T-helper 17 cell (primary cell): ENCODE measurements around the gene MYO1D. TPM values are rescaled to one million over a fixed set of nuclear protein-coding genes. Genes with fewer than 3 reads are reported as not detected.

Experiments used
- ATAC-seq: fragments of 150-1000 bp; cut with Tn5 transposase; 2 replicates; pipeline ENCODE4 v1.10.0; 2021; ENCODE audit warnings: mild to moderate bottlenecking, moderate library complexity
- DNase-seq, 3 donors: peaks; one replicate each; pipeline versions ENCODE4 v3.0.0 to v3.0.0-alpha.2; 2020 to 2021
- H3K9me3 ChIP-seq: one replicate; pipeline ENCODE4 v1.7.0; 2013; ENCODE audit warnings: low read length, mild to moderate bottlenecking; ENCODE audit not compliant: control insufficient read depth, poor library complexity, severe bottlenecking
- H3K27ac Mint-ChIP-seq: one replicate; pipeline ENCODE4 v1.8.0; 2022; ENCODE audit warnings: mild to moderate bottlenecking, moderate library complexity, mixed read lengths
- H3K27me3 Mint-ChIP-seq: one replicate; pipeline ENCODE4 v1.8.0; 2022; ENCODE audit warnings: mixed read lengths
- H3K36me3 Mint-ChIP-seq: one replicate; pipeline ENCODE4 v1.8.0; 2022; ENCODE audit warnings: low read depth, mixed read lengths
- H3K4me1 Mint-ChIP-seq: one replicate; pipeline ENCODE4 v1.8.0; 2022; ENCODE audit warnings: mild to moderate bottlenecking, mixed read lengths
- H3K4me3 Mint-ChIP-seq: one replicate; pipeline ENCODE4 v1.8.0; 2022; ENCODE audit warnings: mild to moderate bottlenecking, moderate library complexity, mixed read lengths
- total RNA-seq, 4 donors: library from RNA in 2 of 4; stranded (reverse) in 2 of 4; gene quantifications; one replicate each; pipeline ENCODE4 v1.2.3 and lab custom pipeline; 2022 to 2026

The MYO1D gene
- total RNA-seq, 2 donors from 2014 or later = 9.1 to 12.4 TPM

DNA sequence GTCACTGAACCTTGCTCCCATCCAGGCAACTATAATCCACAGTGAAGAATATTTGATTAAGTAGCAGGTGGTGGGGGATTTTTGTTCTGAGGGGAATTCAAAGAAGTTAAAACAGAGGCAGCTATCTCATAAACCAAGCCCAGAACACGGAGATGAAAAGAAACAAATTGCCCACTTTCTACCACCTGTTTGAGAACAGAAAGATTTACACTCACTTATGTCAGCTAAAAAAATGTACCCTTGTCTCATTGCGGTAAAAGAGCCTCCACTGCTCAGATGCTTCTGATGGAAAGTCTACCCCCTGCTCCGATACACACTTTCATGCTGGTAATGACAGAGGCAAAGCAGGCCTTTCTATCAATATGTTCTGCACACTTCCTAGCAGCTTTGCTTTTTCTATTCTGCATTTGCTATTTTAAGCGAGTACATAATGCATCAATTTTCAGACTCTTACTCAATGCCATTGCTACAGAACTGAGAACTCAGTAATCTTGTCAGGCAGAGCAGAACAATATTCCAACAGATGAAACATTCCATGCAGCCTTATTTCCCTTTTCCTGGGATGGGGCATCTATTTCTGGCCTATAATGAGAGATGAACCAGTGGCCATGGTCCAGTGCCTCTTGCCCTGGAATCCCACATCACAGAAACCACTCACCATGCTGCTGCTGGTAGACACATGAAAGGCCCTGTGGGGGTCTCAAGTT lies 361.1 kb downstream of the MYO1D start:
- no peak overlapping the region for H3K27ac Mint-ChIP-seq
- no peaks in the 10 kb centered on the region for H3K9me3 ChIP-seq
- ATAC-seq = peak; percentile 2
- no peaks in the 10 kb centered on the region for H3K36me3 Mint-ChIP-seq
- DNase-seq = no peak
- H3K4me3 Mint-ChIP-seq = no peak overlapping the region
- H3K27me3 Mint-ChIP-seq = no peaks in the 10 kb centered on the region
- peaks cover 45% of the 10 kb centered on the region for H3K4me1 Mint-ChIP-seq

DNA sequence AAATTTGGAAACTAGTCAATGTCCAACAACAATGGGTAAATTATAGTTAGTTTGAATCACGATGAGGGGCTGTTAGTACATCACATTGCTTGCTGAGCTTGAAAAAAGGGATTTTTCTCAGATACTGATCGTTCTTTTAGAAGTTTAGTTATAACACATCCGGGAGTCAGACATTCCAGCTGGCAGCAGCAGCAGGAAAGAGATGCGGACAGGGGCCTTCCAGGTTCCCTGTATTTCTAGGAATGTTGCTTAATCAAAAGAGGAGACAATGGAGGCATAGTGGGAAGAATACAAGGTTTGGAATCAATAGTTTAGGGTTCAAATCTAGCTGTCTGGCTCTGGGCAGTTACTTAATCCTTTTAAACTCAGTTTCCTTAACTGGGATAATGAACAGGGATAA lies 362.3 kb downstream of the MYO1D start:
- H3K9me3 ChIP-seq = no peaks in the 10 kb centered on the region
- ATAC-seq = no peak
- H3K4me1 Mint-ChIP-seq = peaks cover 34% of the 10 kb centered on the region
- H3K27ac Mint-ChIP-seq = no peak overlapping the region
- H3K27me3 Mint-ChIP-seq = no peaks in the 10 kb centered on the region
- H3K36me3 Mint-ChIP-seq = no peaks in the 10 kb centered on the region
- H3K4me3 Mint-ChIP-seq = no peak overlapping the region
- no peak for DNase-seq

DNA sequence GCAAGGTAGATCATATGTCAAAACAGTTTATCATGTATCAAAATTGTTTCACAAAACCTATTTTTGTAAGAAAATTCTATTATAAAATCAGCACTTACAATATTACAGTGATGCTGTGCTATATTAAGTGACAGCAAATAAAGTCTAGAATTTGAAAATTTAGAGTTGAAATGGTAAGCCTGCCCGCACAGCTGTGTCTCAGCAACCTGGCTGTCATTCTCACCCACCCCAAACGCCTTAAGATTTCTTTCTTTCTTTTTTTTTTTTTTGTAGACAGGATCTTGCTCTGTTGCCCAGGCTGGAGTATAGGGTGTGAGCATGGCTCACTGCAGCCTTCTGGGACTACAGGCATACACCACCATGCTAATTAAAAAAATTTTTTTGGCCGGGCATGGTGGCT lies 363.3 kb downstream of the MYO1D start:
- H3K9me3 ChIP-seq = no peaks in the 10 kb centered on the region
- Mint-ChIP-seq H3K4me3 (no peak overlapping the region), H3K27me3 (no peaks in the 10 kb centered on the region), H3K36me3 (no peaks in the 10 kb centered on the region), H3K4me1 (peaks cover 33% of the 10 kb centered on the region), H3K27ac (no peak overlapping the region)
- DNase-seq (no peak), ATAC-seq (no peak)

DNA sequence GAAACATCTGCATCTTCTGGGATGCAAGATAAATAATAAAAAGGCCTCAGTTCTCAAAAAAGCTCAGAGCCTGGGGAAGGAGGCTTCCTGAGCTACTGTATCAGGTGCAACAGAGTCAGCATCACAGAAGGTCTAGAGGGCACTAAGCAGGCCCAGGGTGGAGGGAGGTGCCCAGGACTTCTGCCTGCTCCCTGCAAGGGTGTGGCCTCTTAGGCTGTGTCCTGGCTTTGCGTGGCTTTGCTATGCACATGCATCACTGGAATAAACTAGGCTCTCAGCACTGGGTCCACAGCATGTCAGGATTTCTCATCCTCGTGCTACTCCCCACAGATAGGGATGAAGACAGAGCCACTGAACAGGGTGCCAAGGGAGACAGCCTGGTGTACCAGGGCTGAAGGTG lies 364.6 kb downstream of the MYO1D start:
- Mint-ChIP-seq H3K36me3 (no peaks in the 10 kb centered on the region), H3K4me1 (peaks cover 28% of the 10 kb centered on the region), H3K27me3 (no peaks in the 10 kb centered on the region), H3K4me3 (no peak overlapping the region), H3K27ac (no peak overlapping the region)
- no peaks in the 10 kb centered on the region for H3K9me3 ChIP-seq
- DNase-seq (no peak), ATAC-seq (no peak)

GRCh38 chr17:32510466-32510865 lies 366.5 kb downstream of the MYO1D start:
- H3K36me3 Mint-ChIP-seq = no peaks in the 10 kb centered on the region
- no peak overlapping the region for H3K27ac Mint-ChIP-seq
- peaks cover 28% of the 10 kb centered on the region for H3K4me1 Mint-ChIP-seq
- H3K4me3 Mint-ChIP-seq = no peak overlapping the region
- ATAC-seq = no peak
- H3K27me3 Mint-ChIP-seq = no peaks in the 10 kb centered on the region
- DNase-seq = no peak
- H3K9me3 ChIP-seq = no peaks in the 10 kb centered on the region

DNA sequence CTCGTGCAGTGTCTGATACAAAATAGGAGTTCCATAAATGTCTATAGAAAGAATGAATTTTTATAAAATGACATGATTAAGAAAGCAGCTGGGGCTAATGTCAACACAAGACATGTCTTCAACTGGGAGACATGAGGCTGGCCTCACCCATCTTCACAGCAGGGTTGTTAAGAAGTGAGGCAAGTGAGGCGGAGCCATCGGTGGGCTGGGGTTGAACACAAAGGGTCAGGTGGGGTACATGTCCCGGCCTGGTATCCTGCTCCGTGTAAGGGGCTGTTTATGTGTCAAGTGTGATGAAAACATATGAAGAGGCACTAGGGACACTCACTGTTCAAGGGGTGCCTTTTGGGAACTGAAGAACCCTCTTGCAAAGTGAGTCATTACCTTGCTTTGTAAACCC lies 368.0 kb downstream of the MYO1D start:
- Mint-ChIP-seq H3K4me1 (peaks cover 36% of the 10 kb centered on the region), H3K4me3 (no peak overlapping the region), H3K27ac (no peak overlapping the region), H3K27me3 (no peaks in the 10 kb centered on the region), H3K36me3 (no peaks in the 10 kb centered on the region)
- no peak for ATAC-seq
- no peaks in the 10 kb centered on the region for H3K9me3 ChIP-seq
- no peak for DNase-seq

- H3K4me3 Mint-ChIP-seq = peak overlapping the region; percentile 73
- H3K9me3 ChIP-seq = no peaks in the 10 kb centered on the region
- no peak for DNase-seq
- peaks cover 37% of the 10 kb centered on the region for H3K4me1 Mint-ChIP-seq
- no peak for ATAC-seq
- H3K27ac Mint-ChIP-seq = peak overlapping the region; percentile 98
- H3K36me3 Mint-ChIP-seq = no peaks in the 10 kb centered on the region
- no peaks in the 10 kb centered on the region for H3K27me3 Mint-ChIP-seq
Observed at GRCh38 chr17:32504166-32504990, 372.5 kb downstream of the MYO1D start.

DNA sequence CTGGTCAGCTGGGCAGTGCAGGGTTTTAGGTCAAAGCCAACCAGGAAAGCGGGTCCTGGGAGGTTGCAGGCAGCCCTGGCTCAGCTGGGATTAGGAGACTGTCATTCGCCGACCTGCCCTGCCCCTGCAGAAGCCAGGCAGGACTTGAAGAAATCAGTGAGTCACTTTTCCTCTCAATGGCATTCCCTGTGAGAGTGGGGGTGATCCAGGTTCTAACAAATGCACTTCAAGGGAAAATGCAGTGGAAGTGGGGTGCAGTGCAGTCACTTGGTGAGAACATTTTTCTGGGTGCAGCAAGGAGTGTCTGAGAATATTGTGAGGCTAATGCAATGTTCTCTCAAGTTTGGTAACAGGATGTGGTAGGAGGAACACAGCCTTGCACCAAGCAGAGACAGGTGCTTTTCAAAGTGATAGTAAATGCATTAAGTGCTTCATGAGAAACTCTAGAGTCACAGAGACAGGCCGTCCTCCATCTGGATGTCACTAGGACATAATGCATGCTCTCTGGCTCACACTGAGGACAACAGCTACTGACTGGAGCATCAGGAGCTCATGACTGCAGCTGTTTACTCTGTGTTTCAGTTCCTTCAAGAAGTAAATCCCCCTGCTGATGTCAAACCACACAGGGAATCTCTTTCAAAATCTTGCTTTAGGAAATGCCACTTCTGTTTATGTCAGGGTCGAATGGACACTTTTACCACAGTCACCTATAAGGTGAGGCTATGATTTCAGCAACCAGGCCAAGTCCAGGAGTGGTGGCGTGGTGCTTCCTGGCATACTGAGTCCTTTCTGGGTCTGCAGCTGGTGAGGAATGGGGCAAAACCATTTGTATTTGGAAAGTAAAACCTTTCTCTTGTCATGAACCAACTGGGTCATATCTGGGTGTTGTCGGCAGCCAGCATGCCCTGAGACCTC lies 373.4 kb downstream of the MYO1D start:
- H3K9me3 ChIP-seq = no peaks in the 10 kb centered on the region
- Mint-ChIP-seq H3K27ac (peak overlapping the region; percentile 98), H3K27me3 (no peaks in the 10 kb centered on the region), H3K36me3 (no peaks in the 10 kb centered on the region), H3K4me1 (peaks cover 34% of the 10 kb centered on the region), H3K4me3 (peak overlapping the region; percentile 73)
- ATAC-seq (peak; percentile 92), DNase-seq (no peak)

DNA sequence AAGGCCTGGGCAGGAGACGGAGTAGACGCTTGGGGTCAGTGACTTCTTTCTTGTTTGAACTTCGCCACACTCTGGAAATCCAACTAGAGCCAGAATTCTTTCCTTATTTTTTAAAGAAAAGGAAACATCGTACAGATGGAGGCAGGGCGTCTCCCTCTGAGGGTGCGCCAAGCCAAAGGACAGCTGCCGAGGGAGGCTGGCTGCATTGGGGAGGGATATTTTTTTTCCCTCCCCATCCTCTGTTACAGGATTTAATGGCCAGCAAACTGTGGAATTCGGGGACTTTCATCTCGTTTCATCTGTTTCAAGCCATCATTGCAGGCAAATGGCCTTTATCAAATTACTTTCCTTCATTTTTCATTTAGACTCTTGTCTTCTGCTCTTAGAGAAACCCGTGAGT lies 374.2 kb downstream of the MYO1D start:
- ATAC-seq (no peak), DNase-seq (no peak)
- Mint-ChIP-seq H3K4me3 (peak overlapping the region; percentile 73), H3K4me1 (peaks cover 34% of the 10 kb centered on the region), H3K36me3 (no peaks in the 10 kb centered on the region), H3K27ac (peak overlapping the region; percentile 98), H3K27me3 (no peaks in the 10 kb centered on the region)
- no peaks in the 10 kb centered on the region for H3K9me3 ChIP-seq

- peaks cover 34% of the 10 kb centered on the region for H3K4me1 Mint-ChIP-seq
- H3K27ac Mint-ChIP-seq = peak overlapping the region; percentile 98
- H3K36me3 Mint-ChIP-seq = no peaks in the 10 kb centered on the region
- no peak for ATAC-seq
- H3K27me3 Mint-ChIP-seq = no peaks in the 10 kb centered on the region
- no peak for DNase-seq
- no peaks in the 10 kb centered on the region for H3K9me3 ChIP-seq
- peak overlapping the region; percentile 21 for H3K4me3 Mint-ChIP-seq
Observed at GRCh38 chr17:32502013-32502412, 374.9 kb downstream of the MYO1D start.

DNA sequence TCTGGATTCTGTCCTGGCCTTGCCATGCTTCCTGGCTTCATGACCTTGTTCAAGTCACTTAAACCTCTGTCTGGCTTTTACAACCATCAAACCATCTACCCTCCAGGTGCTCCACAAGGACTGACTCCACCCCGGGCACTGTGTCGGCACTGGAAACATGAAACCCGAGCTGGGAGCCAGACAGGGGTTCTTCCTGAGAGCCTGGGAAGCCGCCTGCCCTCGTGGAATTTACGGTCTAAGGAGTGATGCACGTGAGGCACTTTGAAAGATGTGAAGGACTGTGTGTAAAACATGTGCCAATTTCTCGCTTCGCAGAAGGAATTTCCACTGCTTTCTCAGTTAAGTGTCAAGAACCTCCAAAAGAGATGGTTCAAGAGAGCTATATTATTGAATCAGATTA lies 378.5 kb downstream of the MYO1D start:
- Mint-ChIP-seq H3K4me1 (peaks cover 8% of the 10 kb centered on the region), H3K4me3 (no peak overlapping the region), H3K27me3 (no peaks in the 10 kb centered on the region), H3K27ac (no peak overlapping the region), H3K36me3 (no peaks in the 10 kb centered on the region)
- no peaks in the 10 kb centered on the region for H3K9me3 ChIP-seq
- ATAC-seq = no peak
- no peak for DNase-seq

DNA sequence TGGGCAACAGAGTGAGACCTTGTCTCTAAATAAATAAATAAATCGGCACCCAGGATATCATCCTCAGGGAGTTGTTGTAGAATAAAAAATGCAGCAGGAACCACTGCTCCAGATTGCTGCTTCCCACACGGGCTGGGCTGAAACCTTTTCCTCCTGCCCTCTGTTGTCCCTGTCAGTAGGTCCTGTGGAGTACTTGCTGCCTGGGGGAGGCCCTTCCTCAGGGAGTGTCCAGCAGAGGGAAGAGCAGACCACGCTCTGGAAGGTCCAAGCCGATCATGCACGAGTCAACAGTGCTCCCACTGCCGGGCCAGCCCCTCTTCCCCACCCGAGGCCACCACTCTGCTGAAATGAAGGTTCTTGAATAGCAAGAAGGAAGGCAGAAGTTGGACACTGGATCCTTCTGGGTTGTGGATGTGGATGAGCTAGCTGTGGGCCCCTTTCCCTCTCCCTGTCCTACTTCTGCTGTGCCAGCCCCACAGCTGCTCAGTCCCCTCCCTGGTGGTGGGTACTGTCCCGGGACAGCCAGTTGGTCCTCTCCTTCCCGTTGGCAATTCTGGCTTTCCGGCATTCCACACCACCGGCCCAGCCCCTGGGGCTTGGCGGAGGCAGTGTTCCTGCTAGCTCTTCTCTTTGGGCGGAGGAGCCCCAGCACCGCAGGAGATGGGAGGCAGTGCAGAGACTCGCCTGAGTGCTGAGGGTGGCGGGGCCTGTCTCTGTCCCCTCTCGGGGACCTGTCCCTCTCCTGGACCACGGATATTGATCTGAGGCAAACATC lies 379.3 kb downstream of the MYO1D start:
- no peaks in the 10 kb centered on the region for H3K9me3 ChIP-seq
- no peak for ATAC-seq
- Mint-ChIP-seq H3K27ac (no peak overlapping the region), H3K4me3 (no peak overlapping the region), H3K36me3 (no peaks in the 10 kb centered on the region), H3K27me3 (no peaks in the 10 kb centered on the region), H3K4me1 (peaks cover 9% of the 10 kb centered on the region)
- DNase-seq = no peak
